ENCODE measurements around the gene STAT1. TPM values are rescaled to one million over a fixed set of nuclear protein-coding genes. Genes with fewer than 3 reads are reported as not detected.

Gene STAT1
- total RNA-seq, 1 donor from 2014 or later = 186 TPM

DNA sequence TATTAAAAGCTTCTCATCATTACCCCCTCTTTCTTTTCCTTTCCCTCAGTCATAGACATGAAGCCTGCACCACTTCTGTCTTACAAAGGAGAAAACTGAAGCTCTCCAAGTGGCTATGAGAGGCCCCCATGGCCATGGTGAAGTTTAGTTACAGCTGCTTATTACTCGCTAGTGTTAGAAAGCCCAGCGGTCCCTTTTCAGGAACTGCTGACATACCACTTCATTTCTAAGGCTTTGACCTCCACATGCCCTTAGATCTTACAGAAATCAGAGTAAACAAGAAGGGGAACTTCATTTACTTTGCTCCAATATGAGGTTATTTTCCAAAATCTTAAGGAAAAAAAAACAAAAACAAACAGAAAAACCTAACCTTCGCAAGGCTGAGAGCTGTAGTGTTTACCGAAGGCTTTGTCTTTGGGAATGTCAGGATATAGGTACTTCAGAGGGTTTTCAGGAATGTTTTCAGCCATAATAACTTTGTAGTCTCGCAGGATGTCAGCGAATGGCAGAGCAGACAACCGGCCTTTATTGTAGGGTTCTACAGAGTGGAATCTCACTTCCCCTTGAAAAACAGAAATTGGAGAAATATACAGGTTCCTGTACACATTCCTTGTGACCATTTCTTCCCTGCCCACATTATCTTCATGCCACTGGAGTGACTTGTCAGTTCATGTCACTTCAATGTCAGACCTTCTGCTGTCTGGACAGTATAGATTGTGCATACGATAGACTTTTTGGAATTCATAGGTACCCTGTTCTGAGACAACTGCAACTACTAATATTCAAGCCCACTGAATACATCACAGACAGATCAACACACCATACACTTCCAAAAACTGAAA is 18.8 kb upstream of the STAT1 start:
- no peak for DNase-seq (ENCODE audit: low spot score)

DNA sequence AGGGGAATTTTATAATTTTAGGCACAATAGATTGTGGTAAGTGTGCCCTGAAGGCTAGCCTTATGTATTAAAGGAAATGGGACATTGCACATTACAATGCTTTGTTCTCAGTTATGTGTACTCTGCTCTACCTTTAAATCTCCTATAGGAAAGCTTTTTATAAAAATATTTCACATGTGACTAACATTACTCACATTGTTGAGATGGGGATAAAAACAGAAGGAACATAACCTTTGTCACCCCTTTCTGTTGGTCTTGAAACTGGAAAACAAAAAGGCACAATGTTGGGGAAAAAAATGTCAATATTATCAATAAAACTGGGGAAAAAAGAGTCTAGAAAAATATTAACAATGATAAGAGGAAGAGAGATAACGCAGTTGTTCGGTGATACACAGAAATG is 17.3 kb upstream of the STAT1 start:
- DNase-seq (ENCODE audit: low spot score) = no peak

DNA sequence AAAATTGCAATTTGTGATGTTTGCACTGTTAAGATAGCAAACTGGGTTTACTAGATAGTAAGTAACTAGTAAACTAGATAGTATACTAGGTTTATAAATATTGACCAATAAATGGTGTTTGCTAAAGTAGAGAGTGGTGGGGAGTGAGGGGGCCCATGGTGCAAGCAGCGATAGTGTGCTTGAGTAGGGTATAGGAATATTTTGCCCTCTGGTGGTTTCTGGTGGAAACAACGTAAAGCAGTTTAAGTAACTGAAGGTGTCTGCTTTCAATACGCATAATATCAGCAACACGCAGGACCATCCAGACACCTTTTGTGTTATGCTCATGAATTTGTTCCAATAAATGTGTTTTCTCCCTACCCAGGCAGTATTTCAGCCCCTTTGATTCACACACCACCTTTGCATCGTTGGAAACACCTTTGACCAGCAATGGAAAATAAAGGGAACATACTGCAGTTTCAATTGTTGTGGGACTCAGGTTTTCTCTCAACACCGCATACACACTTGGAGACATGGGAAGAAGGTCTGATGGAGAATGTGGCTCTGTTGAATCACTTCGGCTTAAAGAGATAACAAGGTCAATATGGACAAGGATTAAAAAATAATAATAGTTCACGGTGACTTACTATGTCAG is 16.7 kb upstream of the STAT1 start:
- DNase-seq (ENCODE audit: low spot score) = no peak

DNA sequence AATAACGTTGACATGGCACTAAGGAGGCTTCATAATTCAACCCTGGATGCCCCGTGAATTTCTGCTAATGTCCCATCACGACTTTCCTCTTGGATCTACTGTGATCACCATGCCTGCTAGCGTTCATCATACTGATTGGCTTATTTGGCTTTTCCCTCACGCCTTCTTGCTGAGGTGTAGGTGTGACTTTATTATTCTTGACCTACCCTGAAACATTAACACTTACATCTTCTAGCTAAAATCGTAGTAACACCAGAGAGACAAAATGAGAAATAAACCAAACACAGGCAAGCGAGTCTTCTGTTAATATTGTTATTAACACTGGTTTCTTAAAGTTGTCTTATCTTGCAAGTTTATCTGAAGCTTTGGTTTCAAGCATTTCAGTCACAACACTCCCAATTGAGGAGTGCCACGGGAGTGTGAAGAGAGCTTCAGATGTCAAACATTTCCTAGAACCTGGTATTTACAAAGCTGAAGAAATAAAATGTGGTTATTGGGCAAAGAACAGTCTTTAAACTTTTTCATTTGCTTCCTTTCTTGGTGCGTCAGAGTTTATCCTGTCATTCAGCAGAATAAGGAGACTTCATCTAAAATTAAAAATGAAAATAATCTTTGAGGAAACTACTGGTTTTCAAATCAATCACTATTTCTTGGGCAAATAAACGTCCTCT is 15.4 kb upstream of the STAT1 start:
- no peak for DNase-seq (ENCODE audit: low spot score)

DNA sequence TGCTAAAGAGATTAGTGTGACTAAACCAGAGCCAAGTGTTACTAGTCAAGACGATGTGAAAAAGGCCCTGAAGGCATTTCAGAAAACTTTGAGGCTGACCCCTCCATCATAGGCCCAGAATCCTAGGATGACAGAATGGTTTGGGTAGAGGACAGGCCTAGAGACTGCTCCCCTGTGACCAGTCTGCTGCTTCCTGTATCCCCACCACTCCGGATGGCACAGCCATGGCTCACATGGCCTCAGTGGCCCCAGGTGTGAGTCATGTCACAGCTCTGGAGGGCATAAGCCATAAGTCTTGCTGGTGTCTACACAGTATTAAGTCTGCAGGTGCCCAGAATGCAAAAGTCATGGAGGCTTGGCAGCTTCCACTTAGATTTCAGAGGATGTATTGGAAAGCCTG is 12.4 kb upstream of the STAT1 start:
- DNase-seq (ENCODE audit: low spot score) = no peak

DNA sequence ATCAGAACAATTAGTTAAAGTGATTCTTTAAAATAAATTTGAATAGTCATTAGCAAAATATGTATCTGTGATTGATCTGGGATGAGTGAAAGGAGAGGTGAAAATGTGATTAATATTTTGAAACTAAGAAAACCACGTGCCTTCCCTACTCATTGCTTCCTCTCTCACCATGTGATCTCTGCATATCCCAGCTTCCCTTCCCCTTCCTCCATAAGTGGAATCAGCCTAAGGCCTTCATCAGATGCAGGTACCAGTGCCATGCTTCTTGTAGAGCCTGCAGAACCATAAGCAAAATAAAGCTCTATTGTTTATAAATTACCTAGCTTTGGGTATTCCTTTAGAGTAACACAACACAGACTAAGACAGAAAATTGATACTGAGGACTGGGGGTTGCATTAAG is 11.2 kb upstream of the STAT1 start:
- no peak for DNase-seq (ENCODE audit: low spot score)

DNA sequence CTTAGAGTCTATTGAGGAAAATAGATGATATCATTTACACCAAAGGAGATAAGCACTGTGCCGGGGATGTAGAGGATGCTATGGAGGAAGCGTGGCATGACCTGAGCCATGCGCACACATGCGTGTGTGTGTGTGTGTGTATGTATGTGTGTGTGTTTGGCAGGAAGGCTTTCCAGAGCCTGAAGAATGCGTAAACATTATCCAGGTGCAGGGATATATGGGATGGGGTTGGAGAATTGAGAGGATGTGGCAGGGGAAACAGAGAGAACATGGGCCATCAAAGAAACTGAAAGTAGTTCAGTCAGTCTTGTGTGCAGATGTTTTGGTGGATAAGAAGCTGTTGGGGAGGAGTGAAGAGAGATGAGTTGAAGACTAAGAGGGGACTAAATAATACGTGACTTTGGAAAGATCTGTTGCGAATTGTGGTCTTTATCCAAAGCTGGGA is 9.3 kb upstream of the STAT1 start:
- no peak for DNase-seq (ENCODE audit: low spot score)

DNA sequence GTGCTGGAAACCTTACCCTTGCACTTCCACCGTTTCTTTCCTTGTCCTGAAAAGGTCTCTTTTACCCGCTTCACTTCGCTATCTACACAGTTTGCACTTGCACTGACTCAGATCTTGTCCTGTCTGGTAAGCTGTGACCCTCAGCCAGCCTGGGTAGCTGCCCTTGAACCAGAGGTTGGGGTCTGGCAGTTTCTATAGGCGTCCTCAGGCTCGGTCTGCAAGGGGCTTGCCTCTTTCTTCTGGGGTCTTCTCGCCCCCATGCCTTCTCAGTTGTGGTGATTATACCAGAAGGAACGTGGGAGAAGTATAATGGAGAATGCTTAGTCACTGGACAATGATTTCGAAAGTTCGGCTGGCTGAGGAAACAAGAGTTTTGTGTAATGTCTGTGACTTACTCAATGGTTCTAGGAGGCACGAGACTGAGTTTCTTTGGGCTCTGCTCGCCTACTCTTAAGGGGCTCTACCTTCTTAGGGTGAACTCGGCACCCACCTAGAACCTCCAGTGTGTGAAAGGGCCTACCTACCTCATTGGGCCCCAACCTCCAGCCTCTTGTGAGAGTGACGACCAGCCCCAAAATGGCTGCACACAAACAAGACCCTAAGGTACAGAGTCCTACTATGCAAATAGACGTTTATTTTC is 6.9 kb upstream of the STAT1 start:
- no peak for DNase-seq (ENCODE audit: low spot score)

DNA sequence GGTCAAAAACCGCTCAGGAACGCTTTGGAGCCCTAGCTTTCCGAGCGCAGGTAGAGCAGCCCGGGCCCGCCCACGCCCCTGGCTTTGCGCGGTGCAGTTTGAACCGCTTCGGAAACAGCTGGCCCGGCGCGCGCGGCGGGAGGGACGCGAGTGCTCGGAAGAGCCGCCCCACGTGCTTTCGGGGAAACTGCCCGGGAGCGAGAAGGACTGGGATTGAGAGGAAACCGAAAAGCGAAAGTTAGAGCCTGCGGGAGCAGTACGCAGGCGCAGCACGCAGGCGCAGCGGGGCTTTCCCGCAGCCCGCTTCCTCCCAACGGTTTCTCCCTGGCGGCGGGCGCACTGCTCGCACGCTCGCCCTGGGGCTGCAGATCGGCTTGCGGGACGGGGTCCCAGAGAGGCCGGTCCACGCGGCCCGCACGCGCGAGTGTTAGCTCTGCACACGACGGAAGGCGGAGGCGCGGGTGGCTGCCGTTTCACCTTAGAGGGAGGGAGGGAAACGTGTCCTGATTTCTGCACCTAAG is 6.3 kb upstream of the STAT1 start:
- peak; percentile 98 for DNase-seq (ENCODE audit: low spot score)

DNA sequence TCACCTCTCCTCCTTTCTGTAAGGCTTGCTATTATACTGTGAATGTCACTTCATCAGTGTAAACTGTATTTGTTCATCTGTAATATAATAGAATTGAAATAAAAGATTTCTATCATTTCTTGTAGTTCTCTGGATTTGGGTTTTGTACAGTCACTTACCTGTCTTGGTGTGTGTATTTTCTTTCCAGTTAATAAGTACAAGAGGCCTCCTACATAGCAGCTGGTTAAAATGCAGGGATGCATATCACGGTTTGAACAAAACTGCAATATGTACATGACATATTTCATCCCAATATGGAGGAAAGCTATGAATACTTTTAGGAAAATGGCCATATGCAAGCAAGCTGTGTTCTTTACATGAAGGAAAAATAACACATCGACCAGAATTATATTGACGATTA is 5.4 kb upstream of the STAT1 start:
- DNase-seq (ENCODE audit: low spot score) = no peak

DNA sequence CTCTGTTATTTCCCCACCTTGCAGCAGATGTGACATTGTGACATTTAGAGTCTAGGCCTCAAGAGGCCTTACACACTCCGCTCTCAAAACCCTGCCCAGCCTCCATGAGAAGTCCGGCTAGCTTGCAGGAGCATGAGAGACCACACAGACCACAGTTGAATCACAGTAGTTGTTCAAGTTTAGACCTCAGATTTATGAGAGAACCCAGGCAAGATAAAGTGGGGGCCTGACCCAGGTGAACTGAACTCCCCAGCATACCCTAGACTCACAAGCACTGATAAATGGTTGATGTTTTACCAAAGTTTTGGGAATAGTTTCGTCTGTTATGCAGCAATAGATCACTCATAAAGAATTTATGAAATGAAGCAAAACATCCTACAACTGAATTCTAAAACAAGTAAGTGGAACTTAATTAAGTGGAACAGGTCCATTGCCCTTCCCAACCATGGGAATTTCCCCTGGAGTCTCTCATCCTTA is 4.7 kb upstream of the STAT1 start:
- DNase-seq (ENCODE audit: low spot score) = no peak

DNA sequence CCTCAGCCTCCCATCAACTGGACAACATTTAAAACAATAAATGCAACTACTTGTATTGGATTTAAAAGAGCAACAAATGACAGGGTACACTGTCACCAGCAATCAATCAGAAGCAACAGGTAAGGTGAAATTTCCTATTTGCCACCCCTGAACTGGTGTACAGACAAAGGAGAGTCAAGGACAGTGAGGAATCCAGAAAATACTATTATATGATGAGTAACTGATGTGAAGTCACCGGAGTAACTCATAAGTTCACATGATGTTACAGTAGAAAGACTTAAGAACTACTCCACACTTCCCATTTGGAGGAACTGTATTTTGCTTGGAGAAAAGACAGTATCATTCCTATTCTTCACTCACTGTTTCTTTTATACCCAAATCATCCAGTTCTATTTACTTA is 4.1 kb upstream of the STAT1 start:
- no peak for DNase-seq (ENCODE audit: low spot score)

DNA sequence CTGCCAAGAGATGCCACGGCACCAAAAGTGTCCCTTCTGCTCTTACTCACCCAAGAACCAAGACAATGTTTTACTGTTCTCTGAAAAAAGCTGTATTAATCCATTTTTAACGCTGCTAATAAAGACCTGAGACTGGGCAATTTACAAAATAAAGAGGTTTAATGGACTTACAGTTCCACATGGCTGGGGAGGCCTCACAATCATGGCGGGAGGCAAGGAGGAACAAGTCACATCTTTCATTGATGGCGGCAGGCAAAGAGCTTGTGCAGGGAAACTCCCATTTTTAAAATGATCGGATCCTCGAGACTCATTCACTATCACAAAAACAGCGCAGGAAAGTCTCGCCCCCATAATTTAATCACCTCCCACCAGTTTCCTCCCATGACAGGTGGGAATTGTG is 1.9 kb upstream of the STAT1 start:
- DNase-seq (ENCODE audit: low spot score) = no peak

DNA sequence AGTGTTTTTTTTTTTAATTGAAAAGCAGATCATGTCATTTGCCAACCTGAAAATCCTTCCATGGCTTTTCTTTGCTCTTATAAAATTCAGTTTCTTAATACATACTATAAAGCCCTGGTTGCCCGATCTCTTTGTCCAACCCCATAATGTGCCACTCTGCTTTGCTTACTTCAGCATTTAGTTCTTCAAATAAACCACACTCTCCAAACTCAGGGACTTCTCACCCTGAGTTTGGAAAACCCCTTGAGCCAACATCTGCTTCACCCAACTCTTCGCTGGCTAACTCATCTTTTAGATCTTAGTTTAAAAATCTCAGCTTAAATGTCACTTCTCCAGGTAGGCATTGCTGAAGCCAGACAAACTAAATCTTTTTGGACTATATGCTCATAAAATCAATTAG is 1.3 kb upstream of the STAT1 start:
- no peak for DNase-seq (ENCODE audit: low spot score)

DNA sequence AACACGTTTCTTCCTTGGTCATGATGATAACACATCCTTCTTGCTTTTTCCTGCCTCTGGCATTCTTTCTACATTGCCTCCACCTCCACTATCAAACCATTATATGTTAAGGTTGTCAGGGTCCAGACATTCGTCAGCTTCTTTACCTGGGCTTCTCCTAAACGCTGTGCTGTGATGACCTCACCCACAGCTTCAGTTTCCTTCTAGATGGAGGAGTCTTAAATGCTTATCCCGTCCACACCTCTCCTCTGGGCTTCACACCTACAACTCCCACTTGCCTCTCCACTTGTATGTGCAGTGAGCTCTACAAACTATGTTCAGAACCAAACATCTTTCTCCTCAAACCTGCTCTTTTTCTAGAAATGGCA is 666 bp upstream of the STAT1 start:
- DNase-seq (ENCODE audit: low spot score) = no peak

DNA sequence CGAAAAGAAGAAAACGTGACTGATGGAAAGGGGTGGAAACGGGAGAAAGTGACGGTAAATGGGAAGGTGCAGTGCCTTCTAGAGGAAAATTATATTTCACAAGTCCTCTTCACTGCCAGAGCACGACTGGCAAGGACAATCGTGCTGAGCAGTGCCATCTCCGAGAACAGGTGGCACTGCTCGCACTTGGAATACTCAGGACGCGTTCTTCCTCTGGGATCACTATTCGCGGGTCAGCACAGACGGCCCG is 364 bp downstream of the STAT1 start:
- DNase-seq (ENCODE audit: low spot score) = no peak

DNA sequence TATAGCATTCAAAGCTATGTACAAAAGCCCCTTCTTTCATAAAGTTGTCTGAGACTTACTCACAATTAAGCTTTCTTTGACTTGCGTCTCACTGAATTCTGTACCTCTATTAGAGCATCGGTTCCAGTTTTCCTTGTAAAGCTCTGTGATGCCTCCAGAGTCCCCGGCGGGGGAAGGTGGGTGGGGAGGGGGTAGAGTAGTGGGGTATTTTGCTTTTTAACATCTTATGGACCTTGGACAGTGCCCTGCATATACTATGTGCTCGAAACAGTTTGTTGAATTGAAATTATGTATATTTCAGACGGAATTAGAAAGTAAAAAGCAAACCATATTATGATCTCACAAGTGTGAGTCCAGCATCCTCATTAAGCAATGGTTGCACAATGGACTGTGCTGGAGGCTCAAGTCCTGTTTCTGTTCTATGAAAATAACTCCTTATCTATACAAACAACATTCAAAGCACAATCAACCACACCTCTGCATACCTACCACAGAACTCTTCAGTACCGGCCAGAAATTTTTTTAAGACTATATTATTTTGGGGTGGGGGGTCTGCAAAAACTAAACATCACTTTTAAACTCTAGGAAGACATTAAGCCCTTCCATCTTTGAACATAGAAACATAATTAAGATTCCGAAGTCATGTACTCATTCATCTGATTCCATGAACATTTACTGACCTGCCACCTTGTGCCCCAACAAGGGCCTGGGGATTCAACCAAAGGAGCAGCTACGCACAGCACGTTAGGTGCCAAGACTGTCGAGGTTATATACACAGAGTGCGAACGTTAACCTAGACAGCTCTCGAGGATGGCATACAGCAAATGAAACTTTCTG is 908 bp downstream of the STAT1 start:
- DNase-seq (ENCODE audit: low spot score) = no peak

DNA sequence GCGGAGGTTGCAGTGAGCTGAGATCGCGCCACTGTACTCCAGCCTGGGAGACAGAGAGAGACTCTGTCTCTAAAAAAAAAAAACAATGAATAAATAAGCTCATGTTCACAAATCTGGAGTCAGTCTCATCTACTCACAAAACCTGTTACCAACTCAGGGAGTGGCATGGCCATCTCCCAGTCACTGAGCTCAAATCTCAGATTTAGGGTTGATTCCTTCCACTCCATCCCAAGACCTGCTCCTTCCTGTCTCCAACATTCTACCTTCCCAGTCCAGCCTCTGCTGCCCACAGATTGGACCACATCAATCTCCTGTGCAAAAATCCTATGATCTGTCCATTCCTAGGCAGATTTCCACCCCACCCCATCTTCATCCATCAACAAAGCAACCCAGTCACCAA is 1.6 kb downstream of the STAT1 start:
- no peak for DNase-seq (ENCODE audit: low spot score)

DNA sequence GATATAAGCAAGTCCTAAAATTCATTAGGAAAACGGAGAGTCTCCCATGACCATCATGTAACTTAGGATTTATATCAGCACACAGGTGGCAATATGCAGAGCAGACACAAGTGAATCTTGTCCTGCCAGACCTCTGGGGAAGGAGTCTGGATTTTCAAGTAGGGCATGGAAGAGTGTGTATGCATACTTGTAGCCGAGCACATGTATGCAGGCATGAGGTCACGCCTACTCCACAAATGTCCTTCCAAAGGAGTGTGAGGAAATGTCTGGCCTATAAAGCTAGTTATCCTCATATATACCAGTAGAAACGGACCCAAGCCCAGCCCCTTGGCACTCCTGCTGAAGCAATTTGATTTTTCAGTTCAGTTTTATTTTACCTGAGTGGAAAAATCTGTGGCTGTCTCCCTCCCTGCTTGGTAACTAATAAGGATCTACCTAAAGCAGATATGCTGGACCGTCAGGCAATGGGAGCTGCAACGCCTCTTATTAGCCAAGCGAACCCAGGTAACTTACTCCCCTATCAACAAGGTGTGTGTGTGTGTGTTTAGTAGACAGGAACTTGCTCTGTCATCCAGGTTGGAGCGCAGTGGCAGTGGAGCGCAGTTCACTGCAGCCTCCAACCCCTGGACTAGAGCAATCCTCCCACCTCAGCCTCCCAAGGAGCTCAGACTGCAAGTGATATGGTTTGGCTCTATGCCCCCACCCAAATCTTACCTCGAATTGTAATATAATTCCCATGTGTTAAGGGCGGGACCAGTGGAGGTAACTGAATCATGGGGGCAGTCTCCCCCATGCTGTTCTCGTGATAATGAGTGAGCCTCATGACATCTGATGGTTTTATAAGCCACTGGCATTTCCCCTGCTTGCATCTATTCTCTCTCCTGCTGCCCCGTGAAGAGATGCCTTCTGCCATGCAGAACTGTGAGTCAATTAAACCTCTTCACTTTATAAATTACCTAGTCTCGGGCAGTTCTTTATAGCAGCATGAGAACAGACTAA is 2.8 kb downstream of the STAT1 start:
- DNase-seq (ENCODE audit: low spot score) = no peak

All from mesenteric fat pad (tissue), 1 donor.